Ovary (tissue), 3 donors: ENCODE measurements around the gene POPDC3.

ENCODE experiments used
- CTCF ChIP-seq, 3 donors: fragments of 450-650 bp in 2 of 3; fragments of 200-600 bp in 1 of 3; IDR thresholded peaks; one replicate each; pipeline versions ENCODE4 v1.5.1 to v1.8.0; 2016 to 2022; ENCODE audit warnings: antibody characterized with exemption in 3 of 3, mild to moderate bottlenecking in 1 of 3
- POLR2A ChIP-seq: fragments of 450-650 bp; IDR thresholded peaks from one replicate; pipeline ENCODE4 v1.6.1; 2017; ENCODE audit warnings: antibody characterized with exemption, mild to moderate bottlenecking, moderate library complexity
- donor health status: DM: no; HTN: no; CAD: no.

DNA sequence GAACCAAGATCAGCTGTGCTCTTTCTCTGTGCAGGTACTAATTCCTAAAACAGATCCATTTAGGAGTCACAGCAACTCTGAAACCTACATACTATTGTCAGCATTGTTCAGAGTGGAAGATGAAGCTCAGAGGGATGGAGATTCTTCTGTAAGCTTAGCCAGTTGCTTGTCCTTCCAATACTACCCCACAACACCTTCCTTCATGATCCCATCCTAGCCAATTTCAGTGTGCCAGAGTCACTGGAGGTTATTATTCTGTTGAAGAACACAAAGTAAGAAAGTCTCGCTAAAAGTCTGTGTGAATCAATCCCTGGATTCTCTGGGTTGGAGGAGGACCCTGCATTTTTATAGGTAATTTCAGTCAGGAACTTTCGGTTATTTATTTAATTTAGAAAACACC is 2.3 kb downstream of the POPDC3 start:
- no peak for TF ChIP-seq POLR2A
- no peak for TF ChIP-seq CTCF (IDR thresholded peaks at IDR 0.05)
